Gastrocnemius medialis (tissue), 4 donors: ENCODE data around the gene GNAS-AS1.

Experiments used
- CTCF ChIP-seq, 5 experiments: fragments of 450-650 bp in 3 of 5; fragments of 200-600 bp in 2 of 5; sonication (generic) in 2 of 5; IDR thresholded peaks in 4 of 5; conservative IDR thresholded peaks in 1 of 5; 1 replicate in 4 of 5; 2 replicates in 1 of 5; pipeline ENCODE4 v1.5.1; 2016 to 2019; ENCODE audit warnings: antibody characterized with exemption in 5 of 5, mild to moderate bottlenecking in 3 of 5, moderate library complexity in 3 of 5
- POLR2A ChIP-seq, 2 donors: fragments of 450-650 bp; IDR thresholded peaks; one replicate each; pipeline ENCODE4 v1.6.1; 2017; ENCODE audit warnings: antibody characterized with exemption in 2 of 2, mild to moderate bottlenecking in 2 of 2, moderate library complexity in 2 of 2

GRCh38 chr20:58835231-58835630 lies 15.5 kb downstream of the GNAS-AS1 start:
- TF ChIP-seq CTCF (IDR thresholded peaks at IDR 0.05 in 4 of 5, conservative IDR thresholded peaks at IDR 0.05 in 1 of 5) (no peak), POLR2A (IDR thresholded peaks at IDR 0.05) (no peak)
